Stimulated activated CD4-positive, alpha-beta T cell treated with anti-CD3 and anti-CD28 coated beads, Interleukin-1b, Interleukin-23, amount 100 ng/mL, for 1 hour (primary cell): ENCODE results near the gene SNED1.

Experiments used
- DNase-seq, 2 donors: peaks; one replicate each; pipeline ENCODE4 v3.0.0-alpha.2; 2020; ENCODE audit warnings: low read depth in 2 of 2

Gene SNED1

GRCh38 chr2:241067501-241068135 is 69.2 kb downstream of the SNED1 start:
- DNase-seq, result no peak

- no peak for DNase-seq
These were observed 69.9 kb downstream of the SNED1 start for GRCh38 chr2:241068136-241068941.

- no peak for DNase-seq
These were observed 70.8 kb downstream of the SNED1 start for GRCh38 chr2:241068942-241069810.

- no peak for DNase-seq
These were observed 71.4 kb downstream of the SNED1 start for GRCh38 chr2:241069821-241070281.

- DNase-seq, result no peak
These were observed 71.9 kb downstream of the SNED1 start for GRCh38 chr2:241070361-241070760.

- no peak for DNase-seq
These were observed 72.6 kb downstream of the SNED1 start for GRCh38 chr2:241070811-241071676.

GRCh38 chr2:241071677-241072111 is 73.3 kb downstream of the SNED1 start:
- no peak for DNase-seq

GRCh38 chr2:241072151-241072550 is 73.7 kb downstream of the SNED1 start:
- DNase-seq, result no peak

GRCh38 chr2:241072553-241073165 is 74.2 kb downstream of the SNED1 start:
- DNase-seq, result no peak

GRCh38 chr2:241073166-241074064 is 75.0 kb downstream of the SNED1 start:
- no peak for DNase-seq

- no peak for DNase-seq
These were observed 75.8 kb downstream of the SNED1 start for GRCh38 chr2:241074065-241074818.

- DNase-seq, result no peak
These were observed 76.6 kb downstream of the SNED1 start for GRCh38 chr2:241074901-241075540.

GRCh38 chr2:241080405-241081189 is 82.2 kb downstream of the SNED1 start:
- no peak for DNase-seq

GRCh38 chr2:241081190-241081642 is 82.8 kb downstream of the SNED1 start:
- no peak for DNase-seq

GRCh38 chr2:241081643-241082340 is 83.4 kb downstream of the SNED1 start:
- no peak for DNase-seq

GRCh38 chr2:241082341-241083090 is 84.1 kb downstream of the SNED1 start:
- no peak for DNase-seq
